ENCODE data around the gene SLC2A8.

Gene SLC2A8

DNA sequence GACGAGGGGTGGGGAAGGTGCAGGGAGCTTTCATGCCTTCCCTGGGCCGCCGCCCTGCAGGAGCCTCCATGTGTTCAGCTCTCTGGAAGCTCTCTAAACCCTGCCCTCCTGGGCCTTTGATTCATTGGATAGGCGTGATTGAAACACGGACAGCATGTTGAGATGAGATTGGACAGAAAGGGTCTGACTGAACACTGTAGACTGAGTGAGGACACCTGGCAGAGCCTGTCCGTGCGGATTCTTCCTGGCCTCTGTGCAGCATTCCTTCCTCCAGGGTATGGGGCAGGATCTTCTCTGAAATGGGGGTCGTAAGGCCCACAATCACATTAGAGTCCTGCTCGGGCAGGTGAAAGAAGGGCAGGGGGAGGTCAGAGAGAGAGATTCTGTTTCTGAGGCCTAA, 41.4 kb downstream of the SLC2A8 start:
- DNase-seq = no peak

DNA sequence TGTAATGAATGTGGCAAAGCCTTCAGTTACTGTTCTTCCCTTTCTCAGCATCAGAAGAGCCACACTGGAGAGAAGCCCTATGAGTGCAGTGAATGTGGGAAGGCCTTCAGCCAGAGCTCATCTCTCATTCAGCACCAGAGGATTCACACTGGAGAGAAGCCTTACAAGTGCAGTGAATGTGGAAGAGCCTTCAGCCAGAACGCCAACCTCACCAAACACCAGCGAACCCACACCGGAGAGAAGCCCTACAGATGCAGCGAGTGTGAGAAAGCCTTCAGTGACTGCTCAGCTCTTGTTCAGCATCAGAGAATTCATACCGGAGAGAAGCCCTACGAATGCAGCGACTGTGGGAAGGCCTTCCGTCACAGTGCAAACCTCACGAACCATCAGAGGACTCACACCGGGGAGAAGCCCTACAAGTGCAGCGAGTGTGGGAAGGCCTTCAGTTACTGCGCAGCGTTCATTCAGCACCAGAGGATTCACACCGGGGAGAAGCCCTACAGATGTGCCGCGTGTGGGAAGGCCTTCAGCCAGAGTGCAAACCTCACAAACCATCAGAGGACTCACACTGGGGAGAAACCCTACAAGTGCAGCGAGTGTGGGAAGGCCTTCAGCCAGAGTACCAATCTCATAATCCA, 47.4 kb downstream of the SLC2A8 start:
- DNase-seq = no peak

DNA sequence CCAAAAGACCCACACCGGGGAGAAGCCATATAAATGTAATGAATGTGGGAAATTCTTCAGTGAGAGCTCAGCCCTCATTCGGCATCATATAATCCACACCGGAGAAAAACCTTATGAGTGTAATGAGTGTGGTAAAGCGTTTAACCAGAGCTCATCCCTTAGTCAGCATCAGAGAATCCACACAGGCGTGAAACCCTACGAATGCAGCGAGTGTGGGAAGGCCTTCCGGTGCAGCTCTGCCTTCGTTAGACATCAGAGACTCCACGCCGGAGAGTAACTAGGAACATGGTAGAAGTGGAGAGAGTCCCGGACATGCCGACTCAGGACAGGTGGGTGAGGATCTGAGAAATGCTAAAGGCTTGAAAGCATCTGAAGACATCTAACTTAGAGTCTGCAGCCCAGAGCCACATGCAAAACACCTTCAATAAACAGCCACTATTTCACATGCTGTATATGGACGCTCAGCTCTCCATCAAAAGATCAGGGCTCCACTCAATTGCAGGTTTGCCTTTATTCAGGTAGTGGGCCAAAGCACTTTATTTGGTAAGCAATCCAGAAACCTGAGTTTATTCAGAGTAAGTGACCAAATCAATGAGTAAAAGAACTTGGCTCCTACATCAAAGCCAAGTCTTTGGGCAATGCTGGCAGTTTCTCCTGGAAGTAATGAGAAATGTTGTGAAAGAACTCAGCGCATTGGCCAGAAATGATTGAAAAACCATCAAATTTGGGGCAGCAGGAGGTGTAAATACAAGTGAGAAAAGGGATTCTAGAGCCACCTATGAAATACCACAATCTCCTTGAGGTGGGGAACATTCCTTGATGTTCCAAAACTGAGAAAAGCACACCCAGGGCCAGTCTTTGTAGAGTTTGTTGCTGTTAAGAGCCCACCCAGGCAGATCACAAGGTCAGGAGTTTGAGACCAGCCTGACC, 48.2 kb downstream of the SLC2A8 start:
- no peak for DNase-seq

DNA sequence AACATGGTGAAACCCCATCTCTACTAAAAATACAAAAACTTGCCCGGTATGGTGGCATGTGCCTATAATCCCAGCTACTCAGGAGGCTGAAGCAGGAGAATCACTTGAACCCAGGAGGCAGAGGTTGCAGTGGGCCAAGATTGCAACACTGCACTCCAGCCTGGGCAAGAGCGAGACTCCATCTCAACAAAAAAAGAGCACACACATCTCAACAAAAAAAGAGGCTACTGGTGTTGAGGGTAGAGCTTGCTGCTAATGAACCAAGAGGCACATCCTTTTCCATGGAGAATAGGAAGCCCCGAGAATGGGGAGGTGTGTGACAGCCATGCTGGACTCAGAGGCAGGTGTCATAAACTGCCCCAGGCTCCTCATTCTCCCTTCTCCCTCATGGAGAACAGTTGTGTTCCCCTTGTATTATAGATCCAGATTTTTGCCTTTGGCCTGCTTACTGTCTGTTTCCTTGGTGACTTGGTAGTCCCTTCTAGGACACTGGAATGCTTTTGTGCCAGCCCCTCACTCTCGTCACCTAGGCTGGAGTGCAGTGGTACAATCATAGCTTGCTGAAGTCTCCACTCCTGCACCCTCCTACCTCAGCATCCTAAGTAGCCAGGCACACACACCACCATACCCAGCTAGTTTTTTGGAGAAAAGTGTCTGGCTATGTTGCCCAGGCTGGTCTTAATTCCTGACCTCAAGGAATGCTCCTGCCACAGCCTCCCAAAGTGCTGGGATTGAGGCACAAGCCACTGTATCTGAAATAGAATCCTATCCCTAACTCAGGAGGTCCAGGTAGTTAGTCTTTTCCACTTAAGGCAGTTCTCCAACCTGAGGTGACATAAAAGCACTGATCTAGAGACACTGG, 49.1 kb downstream of the SLC2A8 start:
- DNase-seq = no peak

DNA sequence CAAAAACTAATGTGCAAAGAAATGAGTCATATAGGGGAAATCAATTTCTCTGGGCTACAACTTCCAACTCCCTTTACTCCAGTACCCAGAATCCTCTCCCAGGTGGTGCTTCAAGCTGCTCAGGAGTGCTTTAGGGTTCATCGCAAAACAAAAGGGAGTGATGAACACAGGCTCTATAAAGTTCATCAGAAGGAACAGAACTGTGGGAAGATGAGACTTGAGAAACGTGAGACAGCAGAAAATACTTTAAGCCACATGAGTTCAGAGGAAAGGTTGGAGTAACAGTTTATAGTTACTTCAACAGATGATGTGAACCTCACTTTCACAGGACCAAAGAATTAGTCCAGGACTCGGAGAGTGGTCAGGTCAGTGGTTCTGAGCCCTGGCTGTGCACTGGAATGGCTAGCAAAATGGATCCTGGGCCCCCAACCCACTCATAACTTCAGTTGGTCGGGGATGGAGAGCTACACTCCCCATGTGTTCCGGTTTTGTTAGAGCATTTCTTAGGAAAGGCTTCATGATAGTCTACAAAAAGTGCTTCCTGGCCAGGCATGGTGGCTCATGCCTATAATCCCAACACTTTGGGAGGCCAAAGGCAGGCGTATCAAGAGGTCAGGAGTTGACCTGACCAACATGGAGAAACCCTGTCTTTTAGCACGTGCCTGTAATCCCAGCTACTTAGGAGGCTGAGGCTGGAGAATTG, 49.9 kb downstream of the SLC2A8 start:
- no peak for DNase-seq

DNA sequence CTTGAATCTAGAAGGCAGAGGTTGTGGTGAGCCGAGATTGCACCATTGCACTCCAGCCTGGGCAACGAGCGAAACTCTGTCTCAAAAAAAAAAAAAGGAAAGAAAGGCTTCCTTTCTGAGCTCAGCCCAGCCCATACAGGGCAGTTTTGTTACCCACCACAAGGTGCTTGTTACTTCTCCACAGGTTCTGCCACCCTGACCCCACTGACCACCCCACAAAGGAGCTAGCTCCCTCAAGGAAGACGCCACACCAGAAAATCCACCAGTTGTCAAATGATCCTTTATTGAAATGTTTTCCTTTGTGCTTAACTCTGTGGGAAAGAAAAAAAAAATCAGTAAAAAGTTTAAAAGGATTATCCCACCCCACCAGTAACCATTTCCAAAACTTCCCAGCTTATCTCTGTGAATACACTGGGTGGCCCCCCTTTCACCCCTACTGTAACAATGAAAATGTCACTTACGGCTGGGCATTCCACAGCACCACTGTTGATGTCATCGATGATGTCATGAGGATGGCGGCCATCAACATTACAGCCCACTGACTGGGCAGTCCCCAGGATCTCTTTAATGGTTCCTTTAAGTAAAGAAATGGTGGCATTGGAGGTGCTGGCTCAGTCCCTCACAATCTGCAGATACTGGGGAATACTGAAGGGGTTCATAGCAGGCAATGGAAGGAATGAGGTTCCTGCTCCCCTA, 50.6 kb downstream of the SLC2A8 start:
- no peak for DNase-seq

DNA sequence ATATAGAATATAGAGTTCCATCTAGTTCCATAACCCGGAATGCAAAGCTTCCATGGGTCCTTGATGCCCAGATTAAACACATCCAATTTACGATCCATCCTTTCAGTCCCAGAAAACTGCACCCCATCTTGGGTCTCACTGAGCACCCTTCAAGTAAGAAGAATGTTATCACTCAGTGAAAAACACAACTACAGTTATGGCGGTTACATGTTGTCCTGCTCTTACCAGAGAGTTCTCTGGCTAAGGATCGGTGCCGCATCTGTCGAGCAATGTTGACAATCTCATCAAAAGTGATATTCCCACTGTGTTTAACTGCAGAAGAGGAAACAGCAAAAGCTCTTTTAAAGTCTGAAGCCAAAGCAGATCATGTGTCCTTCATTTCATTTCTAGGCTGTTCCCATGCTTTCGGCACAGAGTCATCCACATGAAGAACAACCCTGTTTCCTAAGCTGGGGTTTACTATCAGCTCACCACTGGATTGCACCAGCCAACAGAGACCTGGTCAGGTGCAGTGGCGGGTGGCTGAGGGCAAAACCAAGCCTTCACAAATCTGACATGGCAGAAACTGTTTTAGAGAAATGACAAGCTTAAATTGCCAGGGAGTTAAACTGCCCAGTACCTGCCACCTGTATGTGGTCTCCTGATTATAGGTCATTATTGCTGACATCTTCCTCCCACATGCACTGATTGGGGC, 51.3 kb downstream of the SLC2A8 start:
- no peak for DNase-seq

DNA sequence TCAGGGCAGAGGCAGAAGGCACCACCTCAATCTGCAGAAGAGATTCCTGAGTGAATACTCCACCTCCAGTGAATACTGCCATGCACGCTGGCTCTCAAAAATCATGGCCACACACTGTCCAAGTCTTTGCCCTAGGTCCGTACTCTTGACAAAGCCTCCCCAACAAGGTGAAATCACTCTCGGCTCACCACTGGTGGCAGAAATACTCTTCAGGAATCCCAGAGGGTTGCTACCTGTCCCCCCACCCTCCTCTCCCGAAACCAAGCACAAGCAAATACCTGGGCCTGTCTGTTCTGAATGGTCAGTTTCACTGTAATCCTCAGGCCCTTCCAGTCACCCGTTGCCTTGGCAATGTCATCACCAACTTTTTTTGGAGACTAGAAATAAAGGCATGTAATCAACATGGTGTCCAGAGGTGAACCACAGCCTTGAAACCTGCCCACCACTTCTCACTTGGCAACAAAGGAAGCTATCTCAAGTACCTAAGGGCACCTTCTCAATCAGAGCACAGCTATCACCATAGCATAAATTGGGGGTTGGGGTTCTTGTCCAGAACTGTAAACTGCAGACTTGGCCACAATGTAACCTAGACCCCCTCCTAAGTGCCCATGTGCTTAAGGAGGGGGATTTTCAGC, 52.5 kb downstream of the SLC2A8 start:
- DNase-seq = no peak

DNA sequence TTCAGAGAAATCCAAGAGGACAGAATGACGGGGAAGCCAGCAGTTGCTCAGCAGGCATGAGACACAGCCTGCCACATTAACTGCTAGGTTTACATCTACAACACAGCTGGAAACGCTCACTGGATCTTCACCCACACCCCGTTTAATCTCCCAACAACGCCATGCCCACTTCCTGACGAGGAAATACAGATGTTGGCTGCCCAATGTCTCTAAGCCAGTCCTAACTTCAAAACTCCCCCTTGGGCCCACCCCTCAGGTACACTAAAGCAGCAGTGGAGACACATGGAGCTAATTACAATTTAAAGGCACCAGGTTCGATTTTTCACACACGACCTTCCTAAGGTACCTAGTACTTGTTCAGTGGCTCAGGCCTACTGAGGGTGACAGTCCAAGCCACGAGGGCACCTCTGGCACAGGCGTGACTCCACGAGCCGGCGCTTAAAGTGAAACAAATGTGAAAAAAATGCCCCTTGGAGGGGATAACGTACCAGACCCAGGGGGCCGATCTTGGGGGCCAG, 53.3 kb downstream of the SLC2A8 start:
- no peak for DNase-seq

DNA sequence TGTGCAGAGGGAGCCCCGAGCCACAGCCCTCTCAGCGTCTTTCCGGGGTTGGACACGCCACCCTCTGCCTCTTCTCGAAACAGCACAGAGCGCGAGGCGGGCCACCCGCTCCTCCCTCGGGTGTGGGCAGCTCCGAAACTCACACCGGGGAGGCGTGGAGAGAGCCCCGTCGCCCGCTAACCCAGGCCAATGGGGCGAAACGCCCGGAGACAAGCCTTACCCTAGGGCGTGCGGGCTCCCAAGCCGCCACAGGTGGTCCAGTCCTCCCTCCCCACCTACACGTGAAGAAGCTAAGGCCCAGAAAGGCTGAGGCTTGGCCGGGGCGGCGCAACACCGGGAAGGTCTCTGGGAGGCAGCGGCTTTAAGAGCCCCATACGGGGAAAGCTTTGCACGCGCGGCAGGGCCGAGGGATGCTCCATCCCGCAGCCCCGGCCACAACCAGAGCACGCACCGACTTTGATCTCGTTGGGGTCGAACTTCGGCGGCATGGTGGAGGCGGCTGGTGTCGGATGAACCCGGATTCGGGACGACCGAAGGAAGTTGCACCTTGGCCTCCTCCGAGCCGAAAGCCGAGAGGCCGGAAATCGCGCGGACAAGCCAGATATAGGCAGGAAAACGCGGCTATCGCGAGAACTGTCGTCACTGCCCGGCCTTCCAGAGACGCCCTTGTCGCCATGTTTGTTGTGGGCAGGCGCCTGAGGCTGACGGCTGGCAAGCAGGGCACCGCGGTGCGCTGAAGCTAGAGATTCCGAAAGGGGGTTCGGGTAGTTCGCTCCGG, 54.0 kb downstream of the SLC2A8 start, which contains the start of the genes LRSAM1 and RPL12:
LRSAM1 (plus strand) TSS at position 681 of the 778 bp plus-strand sequence. CDS start 3,018 bp downstream, outside the sequence.
RPL12 (minus strand) TSS at position 577 of the 778 bp plus-strand sequence; CDS start at position 488, 89 bp downstream.
- DNase-seq = peak; percentile 57

DNA sequence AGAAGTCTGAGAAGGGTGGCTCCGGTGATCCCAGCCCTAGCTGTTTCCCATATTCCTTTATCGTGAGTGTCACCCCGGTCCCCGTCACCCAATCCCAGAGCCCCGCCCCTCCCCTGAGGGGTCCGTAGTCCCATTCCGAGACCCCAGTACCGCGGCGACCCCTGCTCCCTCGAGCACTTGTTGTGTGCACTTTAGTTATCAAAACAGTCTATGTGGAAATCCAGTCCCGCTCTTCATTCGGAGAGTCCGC, 54.6 kb downstream of the SLC2A8 start:
- DNase-seq = no peak

DNA sequence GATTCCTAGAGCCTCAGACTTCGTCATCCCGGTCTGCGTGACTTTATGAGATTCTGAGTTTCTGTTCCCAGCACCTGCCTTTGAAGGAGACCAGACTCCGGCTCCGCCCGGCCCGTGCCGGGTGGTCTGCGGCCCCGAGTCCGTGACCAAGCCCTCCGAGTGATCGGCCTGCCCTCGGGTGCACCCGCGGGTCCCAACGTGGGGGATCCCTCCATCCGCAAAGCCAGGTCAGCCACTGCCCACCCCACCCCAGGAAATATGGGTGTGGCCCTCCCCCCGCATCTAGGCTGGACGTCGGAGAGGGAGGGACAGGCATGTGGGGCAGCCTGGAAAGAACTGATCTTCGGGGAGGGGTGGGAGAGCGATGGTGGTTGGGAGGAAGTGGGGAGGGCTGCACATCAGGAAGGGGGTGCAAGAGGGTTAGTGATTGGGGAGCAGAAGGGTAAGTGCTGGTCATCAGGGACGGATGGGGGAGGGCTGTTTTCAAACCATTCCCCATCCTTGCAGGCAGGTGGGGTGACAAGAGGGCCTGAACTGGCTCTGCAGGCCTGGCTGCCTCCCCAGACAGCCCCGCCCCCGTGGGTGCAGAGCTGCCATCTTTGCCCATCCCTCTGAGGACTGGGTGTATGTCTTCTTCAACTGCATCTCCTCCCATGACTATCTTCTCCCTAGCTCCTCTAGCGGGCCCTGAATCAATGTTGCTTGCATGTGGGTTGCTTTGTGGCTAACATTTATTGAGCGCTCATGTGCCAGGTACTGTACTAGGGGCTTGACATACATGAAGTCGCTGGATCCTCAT, 55.1 kb downstream of the SLC2A8 start:
- no peak for DNase-seq

DNA sequence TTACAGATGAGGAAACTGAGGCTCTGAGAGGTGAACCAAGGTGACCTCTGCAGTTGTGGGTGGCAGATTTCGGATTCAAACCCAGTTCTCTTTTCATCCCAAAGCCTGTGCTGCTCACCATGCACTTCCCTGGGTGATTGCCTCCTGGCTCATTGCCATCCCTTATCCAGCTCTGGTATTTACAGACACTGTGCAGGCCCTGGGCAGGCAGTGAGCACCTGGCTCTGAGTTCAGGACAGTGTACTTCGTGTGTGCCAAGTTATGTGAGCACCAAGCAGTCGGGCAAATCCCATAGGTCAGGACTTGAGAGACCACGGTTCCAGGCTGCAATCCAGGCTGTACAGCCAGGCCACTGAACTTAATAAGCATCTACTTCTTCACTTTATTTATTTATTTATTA, 55.7 kb downstream of the SLC2A8 start:
- no peak for DNase-seq

DNA sequence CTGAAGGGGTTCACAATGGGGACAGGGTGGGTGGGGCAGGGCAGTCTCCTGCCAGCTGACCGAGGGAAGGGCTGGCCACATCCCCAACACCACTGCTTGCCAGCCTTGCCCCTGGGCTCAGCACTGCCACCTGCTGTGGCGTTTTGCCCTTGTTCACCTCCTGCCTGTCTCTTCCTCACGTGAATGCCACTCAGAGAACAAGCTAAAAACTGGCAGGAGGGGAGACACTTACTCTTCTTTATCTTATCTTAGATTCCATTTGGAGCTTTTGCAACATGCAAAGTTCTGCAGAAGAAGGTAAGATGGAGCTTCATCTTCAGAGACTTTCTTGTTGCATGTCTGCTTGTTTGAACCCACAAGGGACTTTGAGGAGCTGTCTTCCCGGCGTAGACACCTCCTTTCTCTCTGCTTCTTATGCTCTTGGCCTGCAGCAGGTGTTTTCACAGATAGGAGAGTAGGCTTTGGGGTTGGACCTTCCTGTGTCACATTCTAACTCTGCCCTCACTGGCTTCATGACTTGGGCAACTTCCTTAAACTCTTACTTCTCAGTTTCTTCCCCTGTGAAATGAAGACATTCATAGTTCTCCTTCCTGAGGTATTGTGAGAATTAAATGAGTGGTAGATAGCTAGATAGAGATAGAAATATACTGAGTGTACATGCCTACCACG, 58.5 kb downstream of the SLC2A8 start:
- no peak for DNase-seq

DNA sequence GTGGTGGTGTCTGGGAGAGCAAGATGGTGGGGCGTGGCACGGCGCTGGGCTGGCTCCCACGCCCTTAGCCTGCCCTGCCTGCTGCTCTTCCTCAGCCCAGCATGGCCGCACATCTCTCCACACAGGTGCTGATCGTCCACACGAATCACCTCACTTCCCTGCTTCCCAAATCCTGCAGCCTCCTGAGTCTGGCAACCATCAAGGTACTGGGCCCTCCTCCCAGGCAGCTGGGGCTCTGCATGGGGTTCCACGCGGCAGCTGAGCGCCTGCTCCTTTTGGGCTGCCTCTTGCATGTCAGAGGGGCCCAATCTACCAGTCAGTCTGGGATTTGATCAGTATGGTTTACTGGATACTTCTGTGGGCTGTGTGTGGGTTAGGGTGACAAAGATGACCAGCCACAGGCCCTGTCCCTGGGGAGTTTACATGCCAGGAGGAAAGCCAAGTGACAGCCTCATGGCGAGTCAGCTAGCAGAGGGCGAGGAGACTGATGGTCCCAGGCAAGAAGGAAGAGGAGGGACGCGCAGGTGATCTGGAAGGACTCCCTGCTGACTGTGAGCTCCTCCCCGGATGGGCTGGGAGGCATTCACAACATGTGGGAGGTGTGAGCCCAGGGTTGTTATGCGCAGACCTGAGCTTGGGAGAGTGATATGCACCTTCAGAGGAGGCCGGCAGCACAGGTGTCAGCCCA, 60.4 kb downstream of the SLC2A8 start:
- no peak for DNase-seq

Measured in DMS 273 treated with DMSO at 0.1 percent for 48 hours (cell line).